IPS-18c (cell line): ENCODE data around the gene NEO1.

ENCODE experiments used
- H3K4me3 ChIP-seq: 2 replicates; pipeline ENCODE4 v1.7.0; 2013; ENCODE audit warnings: low read depth, mild to moderate bottlenecking, low read length, moderate library complexity; ENCODE audit not compliant: insufficient read depth
- H3K9me3 ChIP-seq: one replicate; pipeline ENCODE4 v1.6.1; 2013; ENCODE audit warnings: mild to moderate bottlenecking, low read length, moderate library complexity; ENCODE audit not compliant: control insufficient read depth, insufficient read depth

Gene NEO1

DNA sequence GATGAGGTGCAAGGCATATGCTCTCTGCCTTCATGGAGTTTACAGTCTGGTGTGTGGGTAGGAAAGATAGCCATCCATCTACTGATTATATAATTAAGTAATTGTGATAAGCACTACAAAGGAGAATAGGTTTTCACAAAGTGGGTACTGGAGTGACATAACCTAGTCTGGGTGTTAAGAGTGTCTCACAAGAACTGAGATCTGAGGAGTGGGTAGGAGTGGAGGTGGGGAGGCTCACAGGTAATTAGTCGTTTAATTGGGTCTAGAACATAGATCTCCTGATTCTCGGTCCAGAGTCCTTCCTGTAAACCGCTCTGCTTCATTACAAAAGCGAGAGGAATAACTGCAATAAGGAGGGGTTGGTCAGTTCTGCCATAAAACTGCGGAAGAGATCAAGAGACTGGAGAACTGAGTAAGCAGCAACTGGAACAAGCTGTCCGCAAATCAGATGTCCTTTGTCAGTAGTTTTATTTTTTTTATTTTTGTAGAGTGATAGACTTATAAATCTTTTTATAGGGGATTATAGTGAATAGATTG is 2.2 kb downstream of the NEO1 start:
- no peaks in the 10 kb centered on the region for H3K9me3 ChIP-seq
- no peak overlapping the region for H3K4me3 ChIP-seq

DNA sequence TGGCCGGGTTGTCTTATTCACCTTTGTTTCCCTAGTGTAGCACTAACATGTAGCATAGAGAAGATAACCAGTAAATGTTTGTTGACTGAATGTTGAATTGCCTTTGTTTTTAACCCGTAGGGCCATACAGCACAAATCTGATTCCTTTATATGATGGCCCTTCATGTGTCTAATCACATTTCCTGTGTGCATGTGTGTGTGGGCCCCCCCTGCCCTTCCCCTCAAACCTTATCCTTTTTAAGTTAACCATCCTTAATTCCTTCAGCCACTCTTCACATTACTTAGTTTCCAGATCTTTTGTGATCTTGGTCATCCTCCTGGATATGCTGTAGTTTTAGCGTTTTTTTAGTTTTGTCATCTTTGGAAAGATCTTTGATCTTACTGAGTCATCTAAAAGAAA is 4.2 kb downstream of the NEO1 start:
- no peaks in the 10 kb centered on the region for H3K9me3 ChIP-seq
- H3K4me3 ChIP-seq, result no peak overlapping the region

GRCh38 chr15:73058437-73058836 is 6.2 kb downstream of the NEO1 start:
- Histone ChIP-seq H3K9me3 (no peaks in the 10 kb centered on the region), H3K4me3 (no peak overlapping the region)

GRCh38 chr15:73065114-73065513 is 12.9 kb downstream of the NEO1 start:
- no peak overlapping the region for H3K4me3 ChIP-seq
- H3K9me3 ChIP-seq, result no peaks in the 10 kb centered on the region

DNA sequence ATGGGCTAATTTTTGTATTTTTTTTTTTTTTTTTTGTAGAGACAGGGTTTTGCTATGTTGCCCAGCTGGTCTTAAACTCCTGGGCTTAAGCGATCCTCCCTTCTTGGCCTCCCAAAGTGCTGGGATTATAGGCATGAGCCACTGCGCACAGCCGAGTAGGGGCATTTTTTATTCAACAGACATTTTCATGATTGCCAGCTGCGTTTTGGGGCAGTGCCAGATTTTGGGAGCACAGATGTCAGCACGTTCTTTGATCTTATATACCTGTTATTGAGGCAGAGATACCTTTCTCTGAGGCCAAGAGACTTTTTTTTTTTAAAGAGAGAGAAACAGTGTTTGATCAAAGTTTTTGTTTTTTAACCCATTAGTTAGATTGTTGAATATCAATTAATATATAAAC is 16.8 kb downstream of the NEO1 start:
- Histone ChIP-seq H3K4me3 (no peak overlapping the region), H3K9me3 (no peaks in the 10 kb centered on the region)

- Histone ChIP-seq H3K9me3 (no peaks in the 10 kb centered on the region), H3K4me3 (no peak overlapping the region)
These were observed 20.6 kb downstream of the NEO1 start for GRCh38 chr15:73072894-73073293.

DNA sequence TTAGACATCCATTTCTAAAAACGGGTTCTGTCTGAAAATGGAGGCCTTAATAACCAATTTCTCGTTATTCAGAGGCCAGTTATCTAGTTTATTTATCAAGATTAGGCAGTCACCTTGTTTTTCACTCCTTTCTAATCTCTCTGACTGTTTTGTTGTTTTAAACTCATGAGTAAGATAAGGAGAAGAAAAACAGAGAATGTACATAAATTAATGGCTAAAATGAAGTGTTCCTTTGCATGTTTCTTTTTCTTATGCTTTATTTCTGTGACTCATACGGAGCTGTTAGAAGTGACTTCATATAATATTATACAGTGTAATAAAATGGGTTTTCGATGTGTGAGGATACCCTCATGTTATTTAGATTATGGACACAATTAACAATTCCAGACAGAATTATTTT is 22.0 kb downstream of the NEO1 start:
- Histone ChIP-seq H3K4me3 (no peak overlapping the region), H3K9me3 (no peaks in the 10 kb centered on the region)

DNA sequence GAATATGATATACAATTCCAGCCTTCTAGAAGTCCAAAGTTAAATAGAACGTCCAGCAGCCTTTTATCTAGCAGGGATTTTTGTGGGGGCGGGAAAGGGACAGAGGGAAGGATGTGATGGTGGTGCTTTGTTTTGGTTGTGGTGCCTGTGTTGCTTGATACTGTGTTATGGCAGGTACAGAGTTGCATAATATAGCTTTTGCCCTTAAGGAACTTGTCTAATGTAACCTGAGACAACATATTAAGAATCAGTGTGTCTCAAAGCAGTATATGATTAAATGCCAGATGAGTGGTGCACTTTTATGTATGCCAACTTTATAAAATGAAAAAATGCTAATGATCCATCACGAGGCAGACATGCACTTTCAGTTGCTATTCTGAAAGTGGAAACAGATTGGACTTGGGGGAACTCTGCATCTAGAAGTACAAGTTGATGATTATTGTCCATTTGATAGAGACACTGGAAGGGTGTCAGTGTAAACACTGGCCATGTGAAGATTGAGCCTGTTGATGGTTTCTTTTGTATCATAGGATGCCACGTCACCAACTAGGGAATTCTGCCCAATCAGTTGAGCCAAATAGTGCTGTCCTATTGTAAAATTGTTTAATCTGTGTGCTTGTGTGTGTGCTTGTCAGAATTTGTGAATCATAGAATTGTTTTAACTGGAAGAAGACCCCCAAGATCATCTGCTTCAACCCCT is 23.0 kb downstream of the NEO1 start:
- no peaks in the 10 kb centered on the region for H3K9me3 ChIP-seq

DNA sequence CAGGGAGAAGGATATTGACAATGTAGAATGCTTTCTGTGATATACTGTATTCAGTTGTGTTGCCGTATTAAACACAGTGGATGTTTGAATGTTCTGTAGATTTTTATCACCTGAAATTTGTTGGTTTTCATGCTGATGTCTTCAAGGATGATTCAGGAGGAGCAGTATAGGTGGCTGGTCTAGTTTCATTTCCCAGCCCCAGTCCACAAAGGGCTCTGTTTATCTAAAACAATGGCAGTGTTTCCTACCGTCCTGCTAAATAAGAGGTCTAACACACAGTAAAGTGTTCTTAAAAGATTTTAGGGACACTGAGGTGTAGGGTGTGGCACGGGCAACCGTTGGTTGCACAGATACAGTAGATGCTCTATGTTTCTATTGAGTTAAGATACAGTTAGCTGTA is 26.0 kb downstream of the NEO1 start:
- H3K9me3 ChIP-seq, result no peaks in the 10 kb centered on the region
- no peak overlapping the region for H3K4me3 ChIP-seq

More for the DNA sequence above, 23.0 kb downstream of the NEO1 start:
- no peak overlapping the region for H3K4me3 ChIP-seq

GRCh38 chr15:73078722-73079121 is 26.5 kb downstream of the NEO1 start:
- H3K4me3 ChIP-seq, result no peak overlapping the region
- no peaks in the 10 kb centered on the region for H3K9me3 ChIP-seq

DNA sequence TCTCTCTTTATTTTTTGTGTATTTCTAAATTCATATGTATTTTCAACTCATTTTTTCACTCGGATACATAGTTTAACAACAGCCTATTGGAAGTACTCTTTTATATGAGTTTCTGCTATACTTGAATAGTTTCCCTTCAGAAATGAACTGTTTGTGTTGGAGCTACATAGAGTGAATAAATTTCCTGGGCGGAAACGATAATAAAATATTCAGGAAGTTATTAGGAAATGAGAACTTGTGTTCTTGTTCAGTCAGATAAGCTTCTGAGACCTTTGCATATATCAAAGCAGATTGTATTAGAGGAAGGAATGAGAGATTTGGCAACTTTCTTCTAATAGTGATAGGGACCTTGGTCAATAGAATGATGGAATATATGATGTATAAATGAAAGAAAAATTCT is 27.3 kb downstream of the NEO1 start:
- no peaks in the 10 kb centered on the region for H3K9me3 ChIP-seq
- no peak overlapping the region for H3K4me3 ChIP-seq

DNA sequence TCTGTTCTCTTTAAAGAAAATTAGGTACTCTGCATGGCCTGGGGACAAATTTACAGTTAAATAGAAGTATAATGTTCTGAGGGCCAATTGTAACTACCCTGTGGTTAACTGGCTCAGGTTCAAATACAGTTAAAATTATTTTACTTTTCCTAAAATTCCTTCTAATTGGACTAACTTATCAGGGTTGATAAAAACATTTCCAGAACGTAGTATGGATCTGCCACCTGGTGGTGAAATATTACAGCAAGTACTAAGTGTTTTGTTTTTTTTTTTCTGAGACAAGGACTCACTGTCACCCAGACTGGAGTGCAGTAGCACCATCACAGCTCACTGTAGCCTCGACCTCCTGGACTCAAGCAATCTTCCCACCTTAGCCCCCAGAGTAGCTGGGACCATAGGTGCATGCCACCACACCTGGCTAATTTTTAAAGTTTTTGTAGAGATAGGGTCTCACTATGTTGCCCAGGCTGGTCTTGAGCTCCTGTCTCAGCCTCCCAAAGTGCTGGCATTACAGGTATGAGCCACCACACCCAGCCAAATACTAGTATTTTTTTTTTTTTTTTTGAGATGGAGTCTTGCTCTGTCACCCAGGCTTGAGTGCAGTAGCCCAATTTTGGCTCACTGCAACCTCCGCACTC is 29.2 kb downstream of the NEO1 start:
- no peak overlapping the region for H3K4me3 ChIP-seq
- no peaks in the 10 kb centered on the region for H3K9me3 ChIP-seq

DNA sequence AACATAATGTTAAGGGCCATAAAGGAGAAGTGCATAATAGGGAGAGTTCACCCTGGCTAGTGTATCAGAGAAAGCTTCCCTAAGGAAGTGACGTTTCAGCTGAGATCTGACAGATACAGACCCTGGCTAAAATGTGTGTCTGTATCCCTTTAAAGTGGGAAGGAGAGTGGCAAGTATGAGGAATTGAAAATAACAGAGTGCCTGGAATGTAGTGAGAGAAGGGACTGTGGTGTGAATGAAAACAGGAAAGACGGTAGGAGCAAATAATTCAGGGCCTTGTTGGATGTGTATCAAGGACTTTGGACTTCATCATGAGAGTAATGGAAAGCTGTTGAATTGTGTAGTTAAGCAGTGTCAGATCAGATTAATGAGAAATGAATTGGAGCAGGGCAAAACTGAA is 30.5 kb downstream of the NEO1 start:
- Histone ChIP-seq H3K4me3 (no peak overlapping the region), H3K9me3 (no peaks in the 10 kb centered on the region)

DNA sequence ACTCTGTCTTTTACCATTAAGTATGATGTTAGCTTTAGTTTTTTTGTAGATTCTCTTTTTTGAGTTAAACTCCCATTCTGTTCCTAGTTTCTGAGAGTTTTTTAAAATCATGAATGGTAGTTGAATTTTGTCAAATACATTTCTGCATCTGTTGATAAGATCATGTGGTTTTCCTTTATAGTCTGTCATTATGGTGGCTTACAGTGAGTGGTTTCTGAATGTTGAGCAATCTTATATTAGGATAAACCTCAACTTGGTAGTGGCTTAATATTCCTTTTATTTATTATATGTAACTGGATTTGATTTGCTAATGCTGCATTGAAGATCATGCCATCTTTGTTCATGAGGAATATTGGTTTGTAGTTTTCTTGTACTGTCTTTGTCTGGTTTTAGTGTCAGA is 34.8 kb downstream of the NEO1 start:
- Histone ChIP-seq H3K4me3 (no peak overlapping the region), H3K9me3 (no peaks in the 10 kb centered on the region)

- Histone ChIP-seq H3K4me3 (no peak overlapping the region), H3K9me3 (no peaks in the 10 kb centered on the region)
These were observed 52.8 kb downstream of the NEO1 start for GRCh38 chr15:73105064-73105463.

- Histone ChIP-seq H3K4me3 (no peak overlapping the region), H3K9me3 (no peaks in the 10 kb centered on the region)
These were observed 56.4 kb downstream of the NEO1 start for GRCh38 chr15:73108676-73109075.

DNA sequence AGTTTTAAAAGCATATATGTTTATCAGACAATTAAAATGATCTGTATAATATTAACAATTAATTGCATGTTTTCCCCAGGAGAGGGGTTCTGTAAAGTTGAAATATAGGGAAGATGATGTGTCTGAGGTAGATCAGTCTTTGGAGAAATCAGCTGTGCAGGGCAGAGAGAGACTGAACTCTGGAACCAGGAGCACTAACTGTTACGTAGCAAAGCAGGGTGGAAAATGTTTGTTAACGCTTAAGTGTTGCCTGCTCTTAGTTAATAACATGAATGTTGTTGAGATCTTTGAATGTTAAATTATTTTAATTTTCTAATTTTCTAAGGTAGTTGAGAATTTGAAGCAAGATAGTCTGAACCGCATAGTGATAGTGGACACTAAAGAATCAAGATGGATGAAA is 57.5 kb downstream of the NEO1 start:
- Histone ChIP-seq H3K9me3 (no peaks in the 10 kb centered on the region), H3K4me3 (no peak overlapping the region)

GRCh38 chr15:73110201-73110600 is 57.9 kb downstream of the NEO1 start:
- no peaks in the 10 kb centered on the region for H3K9me3 ChIP-seq
- H3K4me3 ChIP-seq, result no peak overlapping the region

DNA sequence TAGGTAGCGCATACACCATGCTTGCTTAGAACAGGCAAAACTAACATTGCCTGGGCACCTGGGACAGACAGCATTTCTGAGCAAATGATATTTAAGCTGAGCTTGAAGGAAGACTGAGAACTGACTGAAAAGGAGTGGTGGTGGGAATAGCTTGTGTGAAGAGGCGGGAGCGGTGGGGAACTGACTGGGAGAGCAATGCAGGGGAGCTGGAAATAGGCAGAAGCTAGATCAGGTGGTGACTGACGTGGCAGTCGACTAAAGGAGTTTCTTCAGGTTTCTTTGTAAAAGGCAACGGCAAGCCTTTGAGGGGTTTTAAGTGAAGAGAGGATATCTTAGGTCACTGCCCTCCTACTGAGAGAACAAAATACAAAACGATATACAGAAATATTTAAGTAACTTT is 61.8 kb downstream of the NEO1 start:
- Histone ChIP-seq H3K4me3 (no peak overlapping the region), H3K9me3 (no peaks in the 10 kb centered on the region)
